COR-L47 (cell line): ENCODE measurements around the gene RPRM.
"Not testable (repeated sequence)": the region's sequence is repeated elsewhere in the genome, so short reads cannot be mapped to it uniquely, and the experiment has no call there.

Source experiments
- DNase-seq: peaks from one replicate; lab custom pipeline; 2025; lab: John Stamatoyannopoulos, UW

The RPRM gene

DNA sequence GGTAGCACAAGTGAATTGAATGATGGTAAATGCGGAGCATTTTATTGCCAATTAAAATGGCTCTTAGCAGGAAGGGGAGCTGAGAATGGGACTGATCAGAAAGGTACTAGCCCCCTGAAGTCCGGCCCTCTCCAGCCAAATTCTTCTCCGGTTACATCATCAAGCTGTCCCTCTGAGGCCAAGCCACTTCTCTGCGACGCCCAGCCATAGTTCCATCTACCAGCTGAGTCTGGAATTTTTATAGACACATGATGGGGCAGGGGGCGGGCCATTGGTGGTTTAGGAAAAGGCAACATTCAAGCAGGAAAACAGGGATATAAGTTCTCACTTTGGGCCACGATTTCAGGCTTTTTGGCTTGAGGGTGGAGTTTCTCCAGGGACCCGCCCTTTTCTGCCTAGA is 22.7 kb downstream of the RPRM start:
- no peak for DNase-seq

DNA sequence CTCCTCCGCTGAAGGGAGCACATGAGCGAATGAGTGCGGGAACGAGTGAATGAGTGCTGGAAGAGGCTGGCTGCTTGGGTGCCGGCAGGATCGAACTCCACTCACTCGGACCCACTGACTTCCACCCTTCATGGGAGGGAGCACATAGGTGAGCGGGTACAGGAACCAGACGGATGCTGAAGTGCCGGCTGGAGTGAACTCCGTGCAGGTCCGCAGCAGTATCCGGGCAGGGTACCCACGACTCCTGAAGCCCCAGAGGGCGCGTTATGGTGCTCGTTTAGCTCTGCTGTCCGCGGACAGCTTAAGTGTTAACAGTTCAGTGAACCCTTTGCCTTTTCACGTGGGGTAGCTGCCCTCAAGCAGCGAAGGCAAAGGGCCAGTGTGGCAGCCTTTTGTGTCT is 23.2 kb downstream of the RPRM start:
- no peak for DNase-seq

DNA sequence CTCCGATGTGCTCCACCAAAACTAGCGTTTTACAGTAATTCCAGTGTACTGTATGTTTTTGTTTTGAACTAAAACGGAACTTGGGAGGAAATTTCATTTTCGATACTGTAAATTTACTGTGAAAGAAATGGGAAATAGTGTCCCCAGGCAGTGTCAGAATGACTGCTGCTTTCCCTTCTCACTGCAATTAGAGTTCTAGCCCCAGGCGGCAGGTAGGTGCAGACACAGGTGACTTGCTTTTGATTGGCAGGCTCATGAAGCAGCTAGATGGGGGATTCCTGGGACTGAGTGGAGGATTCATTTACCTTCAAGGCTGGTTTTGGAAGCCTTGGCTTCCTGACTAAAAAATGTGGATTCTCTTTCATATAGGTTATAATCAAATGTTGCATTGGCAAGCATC is 27.0 kb downstream of the RPRM start:
- no peak for DNase-seq

DNA sequence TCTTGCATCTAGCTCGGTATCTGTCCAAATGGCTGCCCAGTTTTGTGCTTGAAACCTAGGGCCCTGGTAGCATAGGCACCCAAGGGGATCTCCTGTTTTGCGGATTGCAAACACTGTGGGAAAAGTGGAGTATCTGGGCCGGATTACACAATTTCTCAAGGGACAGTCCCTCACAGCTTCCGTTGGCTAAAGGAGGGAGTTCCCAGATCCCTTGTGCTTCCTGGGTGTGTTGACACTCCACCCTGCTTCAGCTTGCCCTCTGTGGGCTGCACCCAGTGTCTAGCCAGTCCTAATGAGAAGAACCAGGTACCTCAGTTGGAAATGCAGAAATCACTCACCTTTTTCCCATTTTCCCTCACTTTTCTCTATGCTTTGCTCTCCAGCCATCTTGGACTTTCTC is 35.5 kb downstream of the RPRM start:
- no peak for DNase-seq

DNA sequence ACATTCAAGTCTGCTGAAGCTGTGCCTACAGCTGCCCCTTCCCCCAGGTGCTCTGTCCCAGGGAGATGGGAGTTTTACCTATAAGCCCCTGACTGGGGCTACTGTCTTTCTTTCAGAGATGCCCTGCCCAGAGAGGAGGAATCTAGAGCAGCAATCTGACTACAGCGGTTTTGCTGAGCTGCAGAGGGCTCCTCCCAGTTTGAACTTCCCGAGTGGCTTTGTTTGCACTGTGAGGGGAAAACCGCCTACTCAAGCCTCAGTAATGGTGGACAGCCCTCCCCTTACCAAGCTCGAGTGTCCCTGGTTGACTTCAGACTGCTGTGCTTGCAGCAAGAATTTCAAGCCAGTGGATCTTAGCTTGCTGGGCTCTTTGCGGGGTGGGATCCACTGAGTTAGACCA is 35.9 kb downstream of the RPRM start:
- DNase-seq, result not testable (repeated sequence)

DNA sequence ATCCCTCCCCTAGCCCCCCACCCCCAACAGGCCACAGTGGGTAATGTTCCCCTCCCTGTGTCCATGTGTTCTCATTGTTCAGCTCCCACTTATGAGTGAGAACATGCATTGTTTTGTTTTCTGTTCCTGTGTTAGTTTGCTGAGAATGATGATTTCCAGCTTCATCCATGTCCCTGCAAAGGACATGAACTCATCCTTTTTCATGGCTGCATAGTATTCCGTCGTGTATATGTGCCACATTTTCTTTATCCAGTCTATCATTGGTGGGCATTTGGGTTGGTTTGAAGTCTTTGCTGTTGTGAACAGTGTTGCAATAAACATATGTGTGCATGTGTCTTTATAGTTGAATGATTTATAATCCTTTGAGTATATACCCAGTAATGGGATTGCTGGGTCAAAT is 38.5 kb downstream of the RPRM start:
- not testable (repeated sequence) for DNase-seq

DNA sequence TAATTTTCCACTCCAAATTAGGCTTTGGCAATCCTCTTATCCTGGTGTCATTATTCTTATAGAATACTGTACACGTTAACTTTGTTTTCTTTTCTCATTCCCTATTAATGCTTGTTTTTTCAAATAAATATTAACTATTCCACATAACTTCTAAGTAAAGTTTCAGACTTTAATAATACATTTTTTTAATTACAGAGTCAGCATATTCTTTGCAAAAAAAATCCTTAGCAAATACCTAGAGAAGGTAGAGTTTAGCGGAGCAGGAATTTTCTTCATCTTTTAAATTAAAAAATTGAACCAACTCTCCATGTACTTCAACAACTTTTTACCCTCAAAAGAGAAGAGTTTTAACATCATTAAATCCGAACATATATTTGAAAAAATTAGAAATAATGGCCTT is 45.2 kb downstream of the RPRM start:
- DNase-seq, result no peak

DNA sequence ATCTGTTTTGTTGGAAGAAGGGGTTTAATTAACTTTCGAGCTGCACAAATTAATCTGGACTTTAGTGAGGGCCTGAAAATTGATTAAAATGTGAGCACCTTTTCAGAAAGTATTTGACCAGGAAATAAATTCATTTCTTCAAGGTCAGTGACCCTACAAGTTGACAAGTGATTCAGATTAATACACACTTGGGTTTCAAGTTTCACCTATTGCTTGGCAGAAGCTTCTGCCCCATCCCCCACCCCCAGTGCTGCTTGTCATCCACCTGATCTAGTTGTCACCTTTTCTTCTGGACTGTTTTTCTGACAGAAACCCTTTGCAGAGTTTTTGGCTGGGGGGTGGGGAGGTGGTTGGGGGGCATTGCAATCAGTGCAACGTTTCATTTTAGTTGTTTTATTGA is 46.2 kb downstream of the RPRM start:
- DNase-seq, result no peak

DNA sequence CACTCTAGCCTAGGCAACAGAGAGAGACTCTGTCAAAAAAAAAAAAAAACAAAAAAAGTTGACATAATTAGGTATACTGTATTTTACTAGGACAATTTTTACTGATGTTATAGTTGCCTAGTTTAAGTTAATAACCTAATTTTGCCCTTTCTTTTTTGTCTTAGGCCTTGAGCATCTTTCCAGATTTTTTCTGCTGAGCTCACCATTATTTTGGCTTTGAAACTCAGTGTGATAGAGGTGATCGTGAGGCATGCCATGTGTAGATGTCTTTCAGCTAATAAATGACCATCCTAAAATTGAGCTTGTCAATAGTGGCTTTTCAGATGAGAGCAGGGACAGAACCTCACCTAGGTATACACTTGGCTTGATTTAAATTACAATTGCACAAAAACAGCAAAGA is 47.4 kb downstream of the RPRM start:
- DNase-seq, result no peak
